ENCODE results near the gene COL18A1.

- TF ChIP-seq POLR2A (IDR thresholded peaks at IDR 0.05) (no peak), CTCF (IDR thresholded peaks at IDR 0.05) (no peak), POLR2AphosphoS5 (IDR thresholded peaks at IDR 0.05) (no peak)
These were observed 27.6 kb upstream of the COL18A1 start for GRCh38 chr21:45377325-45377709.
